ENCODE measurements around the gene GUCY1A1.

GUCY1A1 gene

DNA sequence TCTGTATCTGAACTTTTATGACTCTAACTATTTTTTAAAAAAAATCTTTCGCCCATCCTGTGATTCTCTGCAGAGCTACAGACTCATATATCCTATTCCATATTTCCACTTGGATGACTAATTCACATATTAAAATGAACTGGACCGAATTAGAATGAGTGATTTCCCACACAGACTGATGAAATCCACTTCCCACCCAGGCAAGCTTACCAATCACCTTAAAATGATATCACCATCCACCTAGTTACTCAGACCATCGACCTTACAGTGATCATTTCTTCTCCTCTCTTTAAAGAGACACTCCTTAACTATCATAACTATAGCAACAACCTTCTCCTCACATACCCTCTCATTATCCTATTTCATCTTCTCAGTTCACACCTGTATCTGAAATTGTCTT is 58.1 kb downstream of the GUCY1A1 start:
- DNase-seq (ENCODE audit: low read depth), result no peak
- TF ChIP-seq, protein P1, sequence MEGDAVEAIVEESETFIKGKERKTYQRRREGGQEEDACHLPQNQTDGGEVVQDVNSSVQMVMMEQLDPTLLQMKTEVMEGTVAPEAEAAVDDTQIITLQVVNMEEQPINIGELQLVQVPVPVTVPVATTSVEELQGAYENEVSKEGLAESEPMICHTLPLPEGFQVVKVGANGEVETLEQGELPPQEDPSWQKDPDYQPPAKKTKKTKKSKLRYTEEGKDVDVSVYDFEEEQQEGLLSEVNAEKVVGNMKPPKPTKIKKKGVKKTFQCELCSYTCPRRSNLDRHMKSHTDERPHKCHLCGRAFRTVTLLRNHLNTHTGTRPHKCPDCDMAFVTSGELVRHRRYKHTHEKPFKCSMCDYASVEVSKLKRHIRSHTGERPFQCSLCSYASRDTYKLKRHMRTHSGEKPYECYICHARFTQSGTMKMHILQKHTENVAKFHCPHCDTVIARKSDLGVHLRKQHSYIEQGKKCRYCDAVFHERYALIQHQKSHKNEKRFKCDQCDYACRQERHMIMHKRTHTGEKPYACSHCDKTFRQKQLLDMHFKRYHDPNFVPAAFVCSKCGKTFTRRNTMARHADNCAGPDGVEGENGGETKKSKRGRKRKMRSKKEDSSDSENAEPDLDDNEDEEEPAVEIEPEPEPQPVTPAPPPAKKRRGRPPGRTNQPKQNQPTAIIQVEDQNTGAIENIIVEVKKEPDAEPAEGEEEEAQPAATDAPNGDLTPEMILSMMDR (IDR thresholded peaks at IDR 0.05; ENCODE audit: control insufficient read depth, extremely low read depth, insufficient read depth), result no peak
- H3K4me3 ChIP-seq (ENCODE audit: low read depth, low read length), result no peak overlapping the region

DNA sequence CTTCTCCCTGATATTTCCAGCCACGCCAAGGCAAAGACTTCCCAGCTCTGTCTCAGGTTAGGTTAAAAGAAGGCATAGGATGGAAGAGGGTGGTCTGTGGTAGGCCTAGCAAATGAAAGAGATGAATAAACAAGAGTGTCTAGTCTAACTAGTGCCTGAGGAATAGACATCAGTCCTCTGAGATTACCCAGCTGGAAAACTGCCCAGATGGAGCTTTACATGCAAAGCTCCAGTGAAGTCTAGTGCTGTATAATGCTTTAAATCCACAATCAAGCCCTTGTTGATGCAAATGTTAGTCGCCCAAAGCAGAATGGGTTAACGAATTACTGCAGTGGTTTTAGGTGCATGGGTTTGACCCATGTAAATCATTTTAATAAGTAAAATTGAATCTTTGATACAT is 67.4 kb downstream of the GUCY1A1 start:
- no peak overlapping the region for H3K4me3 ChIP-seq (ENCODE audit: low read depth, low read length)
- TF ChIP-seq, protein P1 (IDR thresholded peaks at IDR 0.05; ENCODE audit: control insufficient read depth, extremely low read depth, insufficient read depth), result no peak
- DNase-seq (ENCODE audit: low read depth), result no peak

DNA sequence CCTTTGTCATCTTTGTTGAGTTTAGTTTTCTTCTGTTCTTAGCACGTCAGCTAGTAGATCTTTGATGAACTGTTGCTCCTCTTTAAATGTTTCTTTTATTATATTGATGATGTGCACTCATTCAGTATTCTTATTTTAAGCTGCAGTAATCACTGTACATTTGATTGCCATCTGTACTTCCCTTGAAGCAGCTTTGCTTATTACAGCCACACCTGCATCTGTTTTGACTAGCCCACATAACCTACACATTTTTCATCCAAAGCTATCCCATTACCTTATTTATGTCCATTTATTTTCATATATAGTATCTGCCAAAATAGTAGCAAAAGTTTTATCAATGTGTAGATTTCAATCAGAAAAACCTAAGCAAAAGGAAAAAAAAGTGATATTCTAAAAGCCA is 68.3 kb downstream of the GUCY1A1 start:
- no peak overlapping the region for H3K4me3 ChIP-seq (ENCODE audit: low read depth, low read length)
- DNase-seq (ENCODE audit: low read depth), result no peak
- TF ChIP-seq, protein P1 (IDR thresholded peaks at IDR 0.05; ENCODE audit: control insufficient read depth, extremely low read depth, insufficient read depth), result no peak

DNA sequence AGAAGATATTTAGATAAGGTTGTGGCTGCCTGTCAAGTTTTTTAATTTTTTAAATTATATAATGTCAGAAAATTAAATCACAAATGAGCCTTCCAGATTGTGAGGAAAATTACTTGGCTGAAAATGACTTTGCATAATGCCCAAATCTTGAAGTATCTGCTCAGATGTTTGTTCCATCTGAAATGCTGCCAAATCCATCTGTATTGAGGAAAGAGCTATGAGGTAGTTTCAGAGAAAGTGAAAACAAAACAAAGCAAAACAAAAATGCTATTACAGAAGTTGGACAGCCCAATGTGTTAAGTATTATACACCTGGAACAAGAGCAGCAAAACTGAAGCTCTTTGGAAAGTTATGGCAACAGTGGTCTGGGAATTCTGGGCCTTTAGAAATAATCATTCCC is 68.8 kb downstream of the GUCY1A1 start:
- H3K4me3 ChIP-seq (ENCODE audit: low read depth, low read length), result no peak overlapping the region
- DNase-seq (ENCODE audit: low read depth), result no peak
- TF ChIP-seq, protein P1 (IDR thresholded peaks at IDR 0.05; ENCODE audit: control insufficient read depth, extremely low read depth, insufficient read depth), result no peak

DNA sequence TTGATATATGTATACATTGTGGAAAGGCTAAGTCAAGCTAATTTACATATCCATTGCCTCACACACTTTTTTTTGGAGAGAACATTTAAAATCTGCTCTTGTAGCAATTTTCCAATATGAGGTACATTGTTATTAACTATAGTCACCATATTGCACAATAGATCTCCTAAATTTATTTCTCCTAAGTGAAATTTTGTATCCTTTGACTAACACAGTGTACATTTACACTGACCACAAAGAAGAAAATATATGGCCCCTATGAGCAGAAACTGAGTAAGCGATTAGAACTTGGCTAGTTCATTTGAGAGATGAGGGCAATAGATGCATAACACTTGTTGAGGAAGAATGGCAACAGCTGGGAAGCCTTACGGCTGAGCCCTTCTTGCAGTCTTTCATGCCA is 71.9 kb downstream of the GUCY1A1 start:
- no peak for DNase-seq (ENCODE audit: low read depth)
- H3K4me3 ChIP-seq (ENCODE audit: low read depth, low read length), result no peak overlapping the region
- TF ChIP-seq, protein P1 (IDR thresholded peaks at IDR 0.05; ENCODE audit: control insufficient read depth, extremely low read depth, insufficient read depth), result no peak

DNA sequence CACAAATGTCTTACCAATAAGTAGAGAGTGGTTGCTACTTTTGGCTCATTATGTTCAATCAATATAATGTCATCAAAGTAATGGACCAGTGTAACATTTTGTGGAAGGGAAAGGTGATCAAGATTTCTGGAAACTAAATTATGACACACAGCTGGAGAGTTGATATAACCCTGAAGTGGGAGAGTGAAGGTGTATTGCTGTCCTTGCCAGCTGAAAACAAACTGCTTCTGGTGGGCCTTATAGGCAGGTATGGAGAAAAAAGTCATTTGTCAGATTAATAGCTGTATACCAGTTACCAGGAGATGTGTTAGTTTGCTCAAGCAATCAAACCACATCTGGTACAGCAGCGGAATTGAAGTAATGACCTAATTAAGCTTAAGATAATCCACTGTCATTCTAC is 74.9 kb downstream of the GUCY1A1 start:
- TF ChIP-seq, protein P1 (IDR thresholded peaks at IDR 0.05; ENCODE audit: control insufficient read depth, extremely low read depth, insufficient read depth), result no peak
- no peak overlapping the region for H3K4me3 ChIP-seq (ENCODE audit: low read depth, low read length)
- no peak for DNase-seq (ENCODE audit: low read depth)

DNA sequence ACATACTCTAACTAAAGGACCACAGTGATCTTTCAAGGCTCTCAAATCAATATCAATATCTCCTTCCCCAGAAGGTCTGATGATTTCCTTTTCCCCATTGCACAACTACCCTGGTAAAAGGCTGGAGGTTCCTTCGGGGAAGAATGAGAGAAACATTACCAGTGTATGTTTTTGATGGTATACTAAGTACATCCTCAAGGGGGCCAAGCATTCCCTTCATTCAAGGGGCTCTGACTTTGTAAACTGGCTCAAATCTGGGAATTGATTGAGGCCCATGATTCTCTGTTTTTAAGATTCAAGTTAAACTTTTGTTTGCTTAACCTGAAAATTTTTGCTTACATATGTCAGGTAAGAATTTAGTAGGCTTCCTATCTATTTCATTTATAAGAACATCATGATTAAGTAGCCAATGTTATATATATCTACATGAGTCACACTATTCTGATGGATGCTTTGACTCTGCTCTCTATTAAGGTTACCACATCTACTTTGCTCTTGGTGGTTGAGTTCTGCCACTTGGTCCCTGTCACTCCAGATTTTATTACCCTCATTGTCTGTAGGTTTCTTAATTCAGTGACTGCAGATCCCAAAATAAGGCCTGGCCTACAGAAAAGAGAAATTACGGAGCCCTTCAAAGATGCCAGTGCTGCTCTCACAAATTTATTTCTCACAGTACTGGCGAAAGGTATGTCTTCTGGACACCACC is 75.8 kb downstream of the GUCY1A1 start:
- no peak overlapping the region for H3K4me3 ChIP-seq (ENCODE audit: low read depth, low read length)
- TF ChIP-seq, protein P1 (IDR thresholded peaks at IDR 0.05; ENCODE audit: control insufficient read depth, extremely low read depth, insufficient read depth), result no peak
- DNase-seq (ENCODE audit: low read depth), result no peak

Data from LNCaP clone FGC (cell line).